Upper lobe of left lung (tissue), 4 donors: ENCODE measurements around the gene GLRA3.

Experiments
- POLR2A ChIP-seq, 4 donors: fragments of 450-650 bp; IDR thresholded peaks; one replicate each; pipeline ENCODE4 v1.5.1; 2016 to 2017; ENCODE audit warnings: antibody characterized with exemption in 4 of 4, mild to moderate bottlenecking in 2 of 4
- POLR2AphosphoS5 ChIP-seq, 2 donors: sonication (generic); formaldehyde crosslinking; IDR thresholded peaks; one replicate each; pipeline ENCODE4 v1.5.1; 2017; ENCODE audit warnings: antibody characterized with exemption in 2 of 2
- TF ChIP-seq, protein P1 (sequence below), 6 experiments: fragments of 450-650 bp in 4 of 6; fragments of 200-600 bp in 2 of 6; sonication (generic) in 2 of 6; IDR thresholded peaks; one replicate each; pipeline ENCODE4 v1.5.1; 2016 to 2019; ENCODE audit warnings: antibody characterized with exemption in 6 of 6

- no peak for TF ChIP-seq POLR2A (IDR thresholded peaks at IDR 0.05)
- TF ChIP-seq POLR2AphosphoS5 (IDR thresholded peaks at IDR 0.05): no peak
- TF ChIP-seq, protein P1, sequence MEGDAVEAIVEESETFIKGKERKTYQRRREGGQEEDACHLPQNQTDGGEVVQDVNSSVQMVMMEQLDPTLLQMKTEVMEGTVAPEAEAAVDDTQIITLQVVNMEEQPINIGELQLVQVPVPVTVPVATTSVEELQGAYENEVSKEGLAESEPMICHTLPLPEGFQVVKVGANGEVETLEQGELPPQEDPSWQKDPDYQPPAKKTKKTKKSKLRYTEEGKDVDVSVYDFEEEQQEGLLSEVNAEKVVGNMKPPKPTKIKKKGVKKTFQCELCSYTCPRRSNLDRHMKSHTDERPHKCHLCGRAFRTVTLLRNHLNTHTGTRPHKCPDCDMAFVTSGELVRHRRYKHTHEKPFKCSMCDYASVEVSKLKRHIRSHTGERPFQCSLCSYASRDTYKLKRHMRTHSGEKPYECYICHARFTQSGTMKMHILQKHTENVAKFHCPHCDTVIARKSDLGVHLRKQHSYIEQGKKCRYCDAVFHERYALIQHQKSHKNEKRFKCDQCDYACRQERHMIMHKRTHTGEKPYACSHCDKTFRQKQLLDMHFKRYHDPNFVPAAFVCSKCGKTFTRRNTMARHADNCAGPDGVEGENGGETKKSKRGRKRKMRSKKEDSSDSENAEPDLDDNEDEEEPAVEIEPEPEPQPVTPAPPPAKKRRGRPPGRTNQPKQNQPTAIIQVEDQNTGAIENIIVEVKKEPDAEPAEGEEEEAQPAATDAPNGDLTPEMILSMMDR (IDR thresholded peaks at IDR 0.05): no peak
These were observed 217.3 kb downstream of the GLRA3 start for GRCh38 chr4:174611792-174612191.
